K562 (cell line): ENCODE measurements around the gene ITPR1. TPM values are rescaled to one million over a fixed set of nuclear protein-coding genes. Genes with fewer than 3 reads are reported as not detected.
A peak's percentile ranks its signal among the peaks of the same experiment; 100 is the strongest.

Source experiments
- ATAC-seq: fragments of 200-7000 bp; cut with Tn5 transposase; 3 replicates; pipeline ENCODE4 v1.9.1; 2020; ENCODE audit warnings: moderate library complexity
- BruUV-seq: library from RNA; stranded (reverse); fragments of 400-500 nt; replicated peaks from 2 replicates; lab custom pipeline; 2021; lab: Mats Ljungman, UMichigan
- CTCF ChIA-PET: fragments of 300-600 bp; formaldehyde crosslinking; extraction: SDS; loops from one replicate; lab custom pipeline; 2021; ENCODE audit warnings: low intra/inter-chr PET ratio; lab: Yijun Ruan, JAX
- POLR2A ChIA-PET: fragments of 300-600, 350-650 bp; sonication (Branson Sonifier 250); formaldehyde crosslinking; extraction: SDS; loops from one replicate; lab custom pipeline; 2021; ENCODE audit warnings: antibody characterized with exemption, inconsistent platforms; lab: Yijun Ruan, JAX
- DNase-seq, 4 experiments: peaks; one replicate each; pipeline versions ENCODE4 v3.0.0 to v3.0.0-alpha.2; 2011 to 2018; ENCODE audit warnings: low spot score in 3 of 4, mixed read lengths in 3 of 4; ENCODE audit errors: extremely low read depth in 1 of 4
- FAIRE-seq: peaks from 2 replicates; lab custom pipeline; 2011; peaks lifted over from hg19 to GRCh38; lab: Jason Lieb, UNC
- H2AFZ ChIP-seq: 2 replicates; pipeline ENCODE4 v1.6.0; 2011; ENCODE audit warnings: low read depth, low read length, control low read depth, inconsistent platforms
- H3K27ac ChIP-seq: fragments of 200-600 bp; 3 replicates; pipeline ENCODE4 v1.8.0; 2011; ENCODE audit warnings: low read depth, mild to moderate bottlenecking, control low read depth, inconsistent platforms, low read length, moderate library complexity, mixed read lengths; ENCODE audit errors: extremely low read depth
- H3K27me3 ChIP-seq, 2 experiments: fragments of 300-600 bp in 1 of 2; 2 replicates in 1 of 2; 3 replicates in 1 of 2; pipeline versions ENCODE4 v1.6.0 to v1.8.0; 2011; ENCODE audit warnings: inconsistent platforms in 2 of 2, low read length in 2 of 2, mild to moderate bottlenecking in 1 of 2, mixed read lengths in 1 of 2, moderate library complexity in 1 of 2; ENCODE audit not compliant: control insufficient read depth in 2 of 2, insufficient read depth in 2 of 2
- H3K36me3 ChIP-seq: fragments of 300-600 bp; 3 replicates; pipeline ENCODE4 v1.8.0; 2011; ENCODE audit warnings: mild to moderate bottlenecking, low read length, inconsistent platforms; ENCODE audit not compliant: control insufficient read depth, insufficient read depth
- H3K4me1 ChIP-seq, 2 experiments: fragments of 200-600 bp in 1 of 2; replicated peaks in 1 of 2; 2 replicates in 1 of 2; 3 replicates in 1 of 2; pipeline versions ENCODE4 v1.5.1 to v1.8.0; 2011; ENCODE audit warnings: inconsistent platforms in 2 of 2, low read length in 2 of 2, mild to moderate bottlenecking in 1 of 2, mixed read lengths in 1 of 2, moderate library complexity in 1 of 2; ENCODE audit not compliant: control insufficient read depth in 2 of 2, insufficient read depth in 2 of 2
- H3K4me2 ChIP-seq: 2 replicates; pipeline ENCODE4 v1.6.1; 2011; ENCODE audit warnings: low read length, control low read depth, inconsistent platforms, mixed read lengths; ENCODE audit not compliant: insufficient read depth
- H3K4me3 ChIP-seq: fragments of 200-600 bp; sonication (generic), shearing (Covaris generic); 2 replicates; pipeline ENCODE4 v1.5.1; 2016; ENCODE audit warnings: control low read depth, inconsistent platforms
- H3K79me2 ChIP-seq: fragments of 200-600 bp; 3 replicates; pipeline ENCODE4 v1.8.0; 2011; ENCODE audit warnings: low read length, inconsistent platforms; ENCODE audit not compliant: control insufficient read depth, insufficient read depth
- H3K9ac ChIP-seq, 2 experiments: 2 replicates each; pipeline versions ENCODE4 v1.6.0 to v1.6.1; 2011; ENCODE audit warnings: low read depth in 2 of 2, low read length in 2 of 2, control low read depth in 1 of 2, inconsistent platforms in 1 of 2, mild to moderate bottlenecking in 1 of 2, mixed read lengths in 1 of 2; ENCODE audit not compliant: insufficient read depth in 1 of 2
- H3K9me1 ChIP-seq: one replicate; pipeline ENCODE4 v1.6.0; 2011; ENCODE audit warnings: inconsistent platforms, mild to moderate bottlenecking, low read length, moderate library complexity; ENCODE audit not compliant: control insufficient read depth, insufficient read depth
- H3K9me3 ChIP-seq: replicated peaks from 2 replicates; pipeline ENCODE4 v1.5.1; 2011; ENCODE audit warnings: low read depth, low read length, inconsistent platforms; ENCODE audit not compliant: control insufficient read depth, insufficient read depth
- H4K20me1 ChIP-seq: replicated peaks from 2 replicates; pipeline ENCODE4 v1.6.1; 2011; ENCODE audit warnings: low read length, inconsistent platforms, mixed read lengths; ENCODE audit not compliant: control insufficient read depth, insufficient read depth
- CHCHD3 ChIP-seq: fragments of 250-450 bp; sonication (Bioruptor Pico); IDR thresholded peaks from 2 replicates; pipeline ENCODE4 v2.1.2; 2022; ENCODE audit warnings: mild to moderate bottlenecking
- CREB1 ChIP-seq, 2 experiments: sonication (generic) in 1 of 2; formaldehyde crosslinking in 1 of 2; IDR thresholded peaks; 2 replicates each; pipeline versions ENCODE4 v1.6.1 to v1.8.0; 2012 to 2022; ENCODE audit warnings: inconsistent platforms in 1 of 2, mild to moderate bottlenecking in 1 of 2, missing genetic modification reagents in 1 of 2, moderate library complexity in 1 of 2
- ESRRA ChIP-seq: fragments of 450-650 bp; IDR thresholded peaks from 2 replicates; pipeline ENCODE4 v1.6.1; 2014; ENCODE audit warnings: low read depth, mild to moderate bottlenecking, moderate library complexity, borderline replicate concordance
- GTF2E2 ChIP-seq: fragments of 200-800 bp; sonication (Bioruptor generic); IDR thresholded peaks from 2 replicates; pipeline ENCODE4 v1.6.1; 2016; ENCODE audit warnings: missing genetic modification characterization, missing compliant biosample characterization
- NFE2L1 ChIP-seq: fragments of 450-650 bp; IDR thresholded peaks from 2 replicates; pipeline ENCODE4 v1.6.1; 2016; ENCODE audit warnings: missing genetic modification characterization, low read depth, mild to moderate bottlenecking, missing compliant biosample characterization, moderate library complexity, borderline replicate concordance
- RERE ChIP-seq: sonication (generic); formaldehyde crosslinking; IDR thresholded peaks from 2 replicates; pipeline ENCODE4 v1.8.0; 2023; ENCODE audit warnings: missing genetic modification reagents, mild to moderate bottlenecking, borderline replicate concordance
- ZKSCAN8 ChIP-seq: fragments of 200-800 bp; sonication (Bioruptor generic); IDR thresholded peaks from 2 replicates; pipeline ENCODE4 v1.6.1; 2016; ENCODE audit warnings: missing genetic modification characterization, missing compliant biosample characterization
- ZNF316 ChIP-seq: fragments of 450-650 bp; IDR thresholded peaks from 2 replicates; pipeline ENCODE4 v1.6.1; 2016
- ZNF586 ChIP-seq: fragments of 450-650 bp; formaldehyde crosslinking; conservative IDR thresholded peaks from 2 replicates; pipeline ENCODE4 v1.4.0; 2020; ENCODE audit warnings: mild to moderate bottlenecking, moderate library complexity
- WGBS: fragments of 100-300 bp; shearing (Covaris generic); methylation state at CpG from one replicate; pipeline ENCODE4 v1.1.6; 2016; ENCODE audit warnings: low coverage, mixed read lengths; ENCODE audit not compliant: insufficient coverage; ENCODE audit errors: missing lambda C conversion rate; 5-methylcytosine and 5-hydroxymethylcytosine counted together
- in situ Hi-C: fragments of 300-500 bp; cut with MboI; formaldehyde crosslinking; loops from 4 replicates; pipeline ENCODE4 v1.15.0; 2018; ENCODE audit warnings: inconsistent platforms, mixed read lengths
- intact Hi-C: fragments of 100-400 bp; cut with micrococcal nuclease; formaldehyde crosslinking; loops from 2 replicates; pipeline ENCODE4 v1.14.2; 2022
- polyA plus RNA-seq, 8 experiments: library from polyadenylated mRNA; depleted of rRNA in 4 of 8; stranded (reverse) in 5 of 8; unstranded in 3 of 8; fragments of >200 nt; fragmentation: Nextera tagmentation in 2 of 8; fragmentation: Illumina TruSeq in 1 of 8; extraction: Ambion mirVana in 2 of 8; extraction: Trizol in 1 of 8; gene quantifications; 2 replicates each; pipeline versions ENCODE4 v1.2.1 to v1.2.3, GENCODE V29; 2011 to 2014; ENCODE audit warnings: inconsistent platforms in 1 of 8, missing spikeins in 1 of 8
- total RNA-seq, 7 experiments: library from RNA; depleted of rRNA in 6 of 7; stranded (reverse); fragments of >200 nt in 6 of 7; fragmentation: Illumina TruSeq in 2 of 7; extraction: Trizol in 2 of 7; gene quantifications; 2 replicates each; pipeline versions ENCODE4 v1.2.1 to v1.2.3, GENCODE V29; 2011 to 2021; ENCODE audit warnings: low replicate concordance in 1 of 7

Gene ITPR1
- total and polyA plus RNA-seq, 9 of the 15 experiments (the other 6 are each of a cell fraction or from before 2014, with no cell fraction given), result 22.4 to 40.0 (median 27.4) TPM

GRCh38 chr3:4534906-4535305, 41.8 kb downstream of the ITPR1 start (continued):
- TF ChIP-seq RERE (CRISPR knock-in tag) (no peak), ZNF316 (0 out of 2 replicates have a peak, but pooled peaks have one; percentile 30), CHCHD3 (CRISPR knock-in tag) (no peak)

- CTCF ChIA-PET, result no interaction called here
- H3K36me3 ChIP-seq, result no peaks in the 10 kb centered on the region
- H4K20me1 ChIP-seq, result no peaks in the 10 kb centered on the region
- ATAC-seq (no peak), DNase-seq (no peak)
- no peaks in the 10 kb centered on the region for H3K9me1 ChIP-seq
- H3K9ac ChIP-seq, result no peak overlapping the region
- no peaks in the 10 kb centered on the region for H3K27me3 ChIP-seq
- no peak overlapping the region for H2AFZ ChIP-seq
- no peak overlapping the region for H3K4me3 ChIP-seq
- no peaks in the 10 kb centered on the region for H3K9me3 ChIP-seq
- 16% methylated on average over 1 of the region's 1 CpG for WGBS
- no TSS peak for BruUV-seq
- H3K27ac ChIP-seq, result no peak overlapping the region
- POLR2A ChIA-PET, result interaction anchor here (0.6 to 1.7 kb wide), 4 partner anchors 8 to 73 kb away, joined by 3 to 5 read pairs (median 3); no protein-coding TSS in a partner anchor
- peaks cover 18 to 36% of the 10 kb centered on the region in 2 experiments for H3K4me1 ChIP-seq
- intact Hi-C loops, result no loop called here
- H3K79me2 ChIP-seq, result peaks cover 17% of the 10 kb centered on the region; the same call in 2 of the 3 replicates
- TF ChIP-seq ESRRA, result peak; percentile 36; the same call in 1 of the 2 replicates
- no peak for TF ChIP-seq CREB1 (IDR thresholded peaks at IDR 0.05)
- no peak for TF ChIP-seq CREB1 (CRISPR knock-in tag; IDR thresholded peaks at IDR 0.05)
- TF ChIP-seq NFE2L1 (tag), result no peak
- no peak for TF ChIP-seq ZNF586 (CRISPR knock-in tag)
- TF ChIP-seq ZKSCAN8 (CRISPR knock-in tag), result no peak
- no peak for TF ChIP-seq GTF2E2
- TF ChIP-seq, all 486 proteins: peak for 1
- FAIRE-seq, result no peak
- in situ Hi-C loops, result no loop called here
- H3K4me2 ChIP-seq, result no peak overlapping the region
Measured at GRCh38 chr3:4536260-4536659, 43.1 kb downstream of the ITPR1 start.
